Mononuclear cell (primary cell): Measurements from ENCODE around the gene CGREF1. TPM values are rescaled to one million over a fixed set of nuclear protein-coding genes. Genes with fewer than 3 reads are reported as not detected.

Experiments used
- H3K27me3 ChIP-seq: 2 replicates; pipeline ENCODE4 v1.6.0; 2011; ENCODE audit warnings: low read length, control low read depth; ENCODE audit not compliant: insufficient read depth
- H3K4me1 ChIP-seq: 2 replicates; pipeline ENCODE4 v1.5.1; 2011; ENCODE audit warnings: mild to moderate bottlenecking, low read length, control low read depth; ENCODE audit not compliant: insufficient read depth
- H3K4me3 ChIP-seq: 2 replicates; pipeline ENCODE4 v1.5.1; 2011; ENCODE audit warnings: mild to moderate bottlenecking, low read length, moderate library complexity
- H3K9me3 ChIP-seq: 2 replicates; pipeline ENCODE4 v1.5.1; 2011; ENCODE audit warnings: low read depth, mild to moderate bottlenecking, control low read depth, low read length
- total RNA-seq: library from RNA; depleted of rRNA; stranded (reverse); fragments of >200 nt; gene quantifications from one replicate; pipeline ENCODE4 v1.2.3, GENCODE V29; 2012

The CGREF1 gene
- total RNA-seq, 1 donor = 0.10 TPM

DNA sequence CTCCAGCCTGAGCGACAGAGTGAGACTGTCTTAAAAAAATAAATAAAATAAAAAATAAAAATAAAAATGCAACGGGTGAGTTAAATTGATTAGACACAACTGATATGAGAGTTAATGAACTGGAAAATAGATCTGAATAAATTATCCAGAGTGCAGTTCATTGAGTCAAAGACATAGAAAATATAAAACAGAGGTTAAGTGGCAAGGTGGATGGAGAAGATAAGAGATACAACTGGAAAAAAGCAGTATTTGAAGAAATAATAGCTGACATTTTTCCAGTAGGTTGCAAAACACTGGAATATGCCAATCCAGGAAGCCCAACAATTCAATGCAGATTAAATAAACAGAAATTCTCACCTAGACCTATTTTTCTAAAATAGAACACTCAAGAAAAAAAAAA is 10.7 kb downstream of the CGREF1 start:
- Histone ChIP-seq H3K27me3 (no peaks in the 10 kb centered on the region), H3K4me3 (no peak overlapping the region), H3K4me1 (no peaks in the 10 kb centered on the region), H3K9me3 (no peaks in the 10 kb centered on the region)

DNA sequence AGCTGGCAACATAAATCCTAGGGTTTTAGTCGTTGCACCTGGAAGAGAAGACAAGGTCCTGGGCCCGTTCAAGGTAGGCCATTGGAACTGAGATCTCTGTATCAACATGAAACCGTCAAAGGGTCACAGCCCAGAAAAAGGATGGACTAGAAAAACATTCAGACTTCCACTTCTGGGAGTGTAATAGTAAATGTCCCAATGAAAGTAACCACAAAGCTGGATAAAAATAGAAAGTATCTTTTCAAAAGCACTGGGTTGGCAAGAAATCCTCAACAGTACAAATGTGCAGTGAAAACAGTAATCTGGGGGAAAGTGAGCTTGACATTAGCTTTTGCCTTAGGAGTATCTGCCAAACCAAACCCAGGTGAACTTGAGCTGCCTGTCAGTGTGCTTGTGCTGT is 12.9 kb downstream of the CGREF1 start:
- H3K4me1 ChIP-seq = no peaks in the 10 kb centered on the region
- no peaks in the 10 kb centered on the region for H3K27me3 ChIP-seq
- no peaks in the 10 kb centered on the region for H3K9me3 ChIP-seq
- no peak overlapping the region for H3K4me3 ChIP-seq

GRCh38 chr2:27102329-27102728 is 16.6 kb downstream of the CGREF1 start:
- no peaks in the 10 kb centered on the region for H3K27me3 ChIP-seq
- H3K4me3 ChIP-seq = no peak overlapping the region
- no peaks in the 10 kb centered on the region for H3K9me3 ChIP-seq
- peaks cover 2% of the 10 kb centered on the region for H3K4me1 ChIP-seq

DNA sequence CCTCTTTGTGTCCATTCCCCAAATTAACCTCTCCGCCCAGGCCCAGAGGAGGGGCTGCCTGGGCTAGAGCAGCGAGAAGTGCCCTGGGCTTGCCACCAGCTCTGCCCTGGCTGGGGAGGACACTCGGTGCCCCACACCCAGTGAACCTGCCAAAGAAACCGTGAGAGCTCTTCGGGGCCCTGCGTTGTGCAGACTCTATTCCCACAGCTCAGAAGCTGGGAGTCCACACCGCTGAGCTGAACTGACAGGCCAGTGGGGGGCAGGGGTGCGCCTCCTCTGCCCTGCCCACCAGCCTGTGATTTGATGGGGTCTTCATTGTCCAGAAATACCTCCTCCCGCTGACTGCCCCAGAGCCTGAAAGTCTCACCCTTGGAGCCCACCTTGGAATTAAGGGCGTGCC is 18.9 kb downstream of the CGREF1 start:
- H3K27me3 ChIP-seq = no peaks in the 10 kb centered on the region
- H3K9me3 ChIP-seq = no peaks in the 10 kb centered on the region
- H3K4me1 ChIP-seq = peaks cover 20% of the 10 kb centered on the region
- H3K4me3 ChIP-seq = no peak overlapping the region

GRCh38 chr2:27099334-27099955 is 19.5 kb downstream of the CGREF1 start:
- Histone ChIP-seq H3K9me3 (no peaks in the 10 kb centered on the region), H3K4me3 (no peak overlapping the region), H3K27me3 (no peaks in the 10 kb centered on the region), H3K4me1 (peaks cover 20% of the 10 kb centered on the region)

DNA sequence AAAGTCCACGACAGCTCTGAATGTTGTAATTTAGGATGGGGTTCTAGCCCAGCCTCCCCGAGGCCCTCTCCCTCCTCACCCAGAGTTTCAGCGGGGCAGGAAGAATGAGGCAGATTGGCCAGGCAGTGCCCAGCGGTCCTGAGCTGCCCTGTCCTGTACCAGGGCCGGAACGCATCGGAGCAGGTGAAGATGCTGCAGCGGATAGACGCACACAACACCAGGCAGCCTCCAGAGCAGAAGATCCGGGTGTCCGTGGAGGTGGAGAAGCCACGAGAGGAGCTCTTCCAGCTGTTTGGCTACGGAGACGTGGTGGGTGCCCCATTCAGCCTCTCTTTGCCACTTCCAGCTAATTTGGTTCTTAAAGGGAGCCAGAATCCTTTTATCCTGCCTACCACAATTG is 21.6 kb downstream of the CGREF1 start:
- H3K27me3 ChIP-seq = no peaks in the 10 kb centered on the region

GRCh38 chr2:27096748-27097297 is 22.1 kb downstream of the CGREF1 start:
- Histone ChIP-seq H3K4me3 (no peak overlapping the region), H3K4me1 (peaks cover 20% of the 10 kb centered on the region), H3K27me3 (no peaks in the 10 kb centered on the region), H3K9me3 (no peaks in the 10 kb centered on the region)

More for the DNA sequence above, 21.6 kb downstream of the CGREF1 start:
- Histone ChIP-seq H3K4me3 (no peak overlapping the region), H3K9me3 (no peaks in the 10 kb centered on the region), H3K4me1 (peaks cover 20% of the 10 kb centered on the region)

- Histone ChIP-seq H3K4me1 (peaks cover 20% of the 10 kb centered on the region), H3K27me3 (no peaks in the 10 kb centered on the region), H3K9me3 (no peaks in the 10 kb centered on the region), H3K4me3 (peak overlapping the region; percentile 11)
Measured at GRCh38 chr2:27095745-27096651, 22.9 kb downstream of the CGREF1 start.

DNA sequence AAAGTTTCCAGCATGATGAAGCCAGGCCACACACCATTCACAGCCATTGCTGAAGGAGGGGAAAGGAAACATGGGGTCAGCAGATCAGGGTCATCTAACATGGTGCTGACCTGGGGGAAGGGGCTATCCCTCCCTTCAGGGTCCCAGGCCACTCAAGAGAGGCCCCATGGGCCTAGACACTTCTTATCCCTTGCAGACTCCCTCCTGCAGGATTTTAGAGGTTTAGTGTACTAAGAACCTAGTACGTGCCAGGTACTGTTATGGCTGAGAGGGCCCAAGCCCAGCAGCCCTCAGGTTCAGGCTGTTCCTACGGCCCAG is 23.5 kb downstream of the CGREF1 start:
- Histone ChIP-seq H3K9me3 (no peaks in the 10 kb centered on the region), H3K27me3 (no peaks in the 10 kb centered on the region), H3K4me1 (peaks cover 20% of the 10 kb centered on the region), H3K4me3 (no peak overlapping the region)

- peaks cover 20% of the 10 kb centered on the region for H3K4me1 ChIP-seq
- no peaks in the 10 kb centered on the region for H3K27me3 ChIP-seq
- no peak overlapping the region for H3K4me3 ChIP-seq
Measured at GRCh38 chr2:27094353-27094984, 24.5 kb downstream of the CGREF1 start.

GRCh38 chr2:27093430-27094352 is 25.2 kb downstream of the CGREF1 start:
- Histone ChIP-seq H3K9me3 (no peaks in the 10 kb centered on the region), H3K4me1 (peaks cover 20% of the 10 kb centered on the region), H3K27me3 (no peaks in the 10 kb centered on the region), H3K4me3 (no peak overlapping the region)

More at GRCh38 chr2:27094353-27094984, 24.5 kb downstream of the CGREF1 start:
- no peaks in the 10 kb centered on the region for H3K9me3 ChIP-seq

GRCh38 chr2:27092696-27093429 is 26.1 kb downstream of the CGREF1 start:
- H3K4me3 ChIP-seq = no peak overlapping the region
- H3K27me3 ChIP-seq = no peaks in the 10 kb centered on the region

GRCh38 chr2:27091746-27092695 is 26.9 kb downstream of the CGREF1 start:
- no peaks in the 10 kb centered on the region for H3K9me3 ChIP-seq
- no peak overlapping the region for H3K4me3 ChIP-seq
- peaks cover 22% of the 10 kb centered on the region for H3K4me1 ChIP-seq
- H3K27me3 ChIP-seq = no peaks in the 10 kb centered on the region

More at GRCh38 chr2:27092696-27093429, 26.1 kb downstream of the CGREF1 start:
- Histone ChIP-seq H3K9me3 (no peaks in the 10 kb centered on the region), H3K4me1 (peaks cover 20% of the 10 kb centered on the region)
